Limb (tissue), 2 donors: ENCODE measurements around the gene C10orf95.

Source experiments
- DNase-seq, 2 donors: peaks; one replicate each; pipeline ENCODE4 v3.0.0-alpha.2; 2016; ENCODE audit errors: extremely low spot score in 2 of 2

The C10orf95 gene

GRCh38 chr10:102434394-102435132 lies 16.8 kb downstream of the C10orf95 start:
- no peak for DNase-seq

DNA sequence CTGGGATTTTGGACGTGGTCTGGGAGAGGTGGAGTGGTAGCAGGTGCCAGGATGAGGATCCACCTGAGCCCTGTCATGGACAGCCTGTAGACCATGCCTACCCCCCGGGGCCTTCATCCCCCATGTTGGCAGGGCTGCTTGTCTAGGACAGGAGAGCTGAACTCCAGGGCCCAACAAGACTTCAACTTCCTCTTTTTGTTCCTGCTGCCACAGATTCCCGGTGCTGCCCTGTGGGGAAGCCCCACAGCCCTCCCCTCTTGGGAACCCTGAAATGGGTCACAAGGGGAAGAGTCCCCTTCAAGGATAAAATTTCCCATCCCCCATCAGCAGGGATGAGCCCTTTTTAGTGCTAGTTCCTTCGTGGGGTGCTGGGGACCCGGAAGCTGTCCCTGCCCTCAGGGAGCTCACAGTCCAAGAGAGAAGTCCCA lies 17.7 kb downstream of the C10orf95 start:
- DNase-seq, result no peak

DNA sequence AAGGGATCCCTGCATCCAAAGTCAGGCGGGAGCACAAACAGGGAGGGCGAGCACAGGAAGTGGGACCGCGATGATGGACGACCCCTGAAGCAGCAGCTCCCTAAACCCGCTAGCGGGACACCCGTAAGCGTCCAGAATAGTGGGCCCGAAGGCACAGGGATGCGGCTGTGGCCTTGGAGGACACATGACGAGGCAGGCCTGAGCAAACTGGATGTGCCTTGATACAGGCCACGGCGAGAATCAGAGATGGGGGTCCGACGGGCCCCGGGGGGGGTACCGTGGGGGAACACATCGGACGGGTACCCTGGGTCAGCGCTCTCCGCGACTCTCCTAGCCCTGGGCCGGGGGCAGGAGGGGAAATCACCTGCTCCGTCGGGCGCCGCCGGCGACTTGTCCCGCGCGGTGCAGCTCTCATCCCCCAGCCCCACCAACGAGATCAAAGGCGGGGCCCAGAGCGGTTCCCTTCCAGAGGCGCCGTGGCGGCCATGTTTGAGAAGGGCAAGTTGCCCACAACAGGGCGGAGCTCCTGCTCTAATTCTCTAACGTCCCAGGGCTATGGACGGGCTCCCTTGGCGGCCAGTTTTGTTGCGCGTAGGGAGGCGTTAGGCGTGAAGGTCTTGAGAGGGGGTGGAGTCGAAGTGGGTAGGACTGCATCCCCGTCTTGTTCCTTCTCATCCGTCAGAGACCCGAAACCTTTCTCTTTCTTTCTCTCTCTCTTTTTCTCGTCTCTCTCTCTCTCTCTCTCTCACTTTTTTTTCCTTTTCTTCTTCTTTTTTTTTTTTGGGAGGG lies 19.0 kb downstream of the C10orf95 start, which contains the start of gene CUEDC2:
Gene CUEDC2 (minus strand): TSS at position 413 of the 789 bp plus-strand sequence. CDS start 7,386 bp downstream, outside the sequence.
- DNase-seq, result peak; percentile 95 to 98

DNA sequence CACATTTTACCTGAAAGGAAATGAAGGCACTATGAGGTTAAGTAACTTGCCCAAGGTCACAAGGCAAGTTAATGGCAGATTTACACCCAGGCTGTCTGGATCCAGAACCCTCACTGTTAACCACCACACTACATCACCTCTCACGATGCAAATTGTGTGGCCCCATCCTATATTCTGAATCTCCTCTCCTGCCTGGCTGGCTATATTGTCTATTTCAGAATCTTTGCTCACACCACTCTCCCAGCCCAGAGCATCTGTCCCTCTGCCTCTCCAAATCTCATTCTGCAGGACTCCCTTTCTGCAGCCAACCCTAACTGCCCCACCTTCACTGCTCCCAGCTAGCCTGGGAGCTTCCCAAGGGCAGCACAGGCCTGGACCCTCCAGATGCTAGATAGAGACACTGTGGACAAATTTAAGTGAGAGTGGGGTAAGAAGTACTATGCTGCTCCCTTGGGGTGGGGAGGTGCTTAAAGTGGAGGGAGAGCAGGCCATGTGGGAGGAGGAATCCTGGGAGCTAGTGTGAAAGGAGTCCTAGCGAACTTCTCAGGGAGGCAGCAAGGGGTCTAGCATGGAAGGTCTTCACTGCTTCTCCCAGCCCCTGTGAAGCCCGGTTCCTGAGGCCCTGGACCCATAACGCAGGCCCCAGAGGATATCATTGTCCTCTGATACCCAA lies 19.8 kb downstream of the C10orf95 start:
- no peak for DNase-seq

DNA sequence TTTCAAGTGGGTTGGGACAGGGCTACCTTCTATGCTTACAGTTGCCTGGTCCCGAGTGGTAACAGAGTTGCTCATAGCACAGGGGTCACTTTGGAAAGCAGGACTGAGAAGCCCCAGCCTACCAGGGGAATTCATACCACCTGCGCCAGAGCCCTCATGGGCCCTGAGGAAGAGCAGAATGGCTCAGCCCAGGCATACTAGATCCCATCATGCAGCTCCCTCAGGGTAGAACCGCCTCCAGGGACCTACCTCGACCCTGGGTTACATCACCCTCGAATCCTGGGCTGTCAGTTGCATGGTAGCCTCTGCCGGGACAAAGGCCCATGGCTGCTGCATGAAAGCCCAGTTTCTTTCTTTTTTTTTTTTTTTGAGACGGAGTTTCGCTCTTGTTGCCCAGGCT lies 21.9 kb downstream of the C10orf95 start:
- no peak for DNase-seq

- DNase-seq, result no peak
These were observed 24.5 kb downstream of the C10orf95 start for GRCh38 chr10:102426803-102427287.

DNA sequence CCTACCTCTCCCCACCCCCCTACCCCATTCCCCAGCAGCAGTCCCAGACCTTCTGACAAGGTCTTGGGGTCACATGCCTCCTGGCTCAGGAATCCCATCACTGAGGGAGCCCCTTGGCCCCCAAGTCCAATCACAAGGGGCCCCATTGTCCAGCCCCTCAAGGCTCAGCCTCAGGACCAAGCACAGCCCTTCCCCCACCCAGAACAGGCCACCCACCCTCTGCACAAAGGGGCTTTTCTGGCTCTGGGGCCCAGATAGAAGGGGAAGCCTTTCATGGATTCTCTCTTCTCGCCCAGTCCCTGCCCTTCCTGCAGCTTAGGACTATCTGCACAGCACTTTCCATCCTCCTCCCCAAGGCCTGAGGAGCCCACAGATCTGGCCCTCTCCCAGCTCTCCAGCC lies 25.9 kb downstream of the C10orf95 start:
- DNase-seq, result peak in 1 of 2 donors; percentile 40

GRCh38 chr10:102424916-102425315 lies 26.4 kb downstream of the C10orf95 start:
- DNase-seq, result peak in 1 of 2 donors; percentile 29

GRCh38 chr10:102424145-102424544 lies 27.2 kb downstream of the C10orf95 start:
- DNase-seq, result no peak

GRCh38 chr10:102423372-102423968 lies 27.9 kb downstream of the C10orf95 start:
- DNase-seq, result no peak

- DNase-seq, result peak in 1 of 2 donors; percentile 73
These were observed 28.7 kb downstream of the C10orf95 start for GRCh38 chr10:102422545-102423129.

DNA sequence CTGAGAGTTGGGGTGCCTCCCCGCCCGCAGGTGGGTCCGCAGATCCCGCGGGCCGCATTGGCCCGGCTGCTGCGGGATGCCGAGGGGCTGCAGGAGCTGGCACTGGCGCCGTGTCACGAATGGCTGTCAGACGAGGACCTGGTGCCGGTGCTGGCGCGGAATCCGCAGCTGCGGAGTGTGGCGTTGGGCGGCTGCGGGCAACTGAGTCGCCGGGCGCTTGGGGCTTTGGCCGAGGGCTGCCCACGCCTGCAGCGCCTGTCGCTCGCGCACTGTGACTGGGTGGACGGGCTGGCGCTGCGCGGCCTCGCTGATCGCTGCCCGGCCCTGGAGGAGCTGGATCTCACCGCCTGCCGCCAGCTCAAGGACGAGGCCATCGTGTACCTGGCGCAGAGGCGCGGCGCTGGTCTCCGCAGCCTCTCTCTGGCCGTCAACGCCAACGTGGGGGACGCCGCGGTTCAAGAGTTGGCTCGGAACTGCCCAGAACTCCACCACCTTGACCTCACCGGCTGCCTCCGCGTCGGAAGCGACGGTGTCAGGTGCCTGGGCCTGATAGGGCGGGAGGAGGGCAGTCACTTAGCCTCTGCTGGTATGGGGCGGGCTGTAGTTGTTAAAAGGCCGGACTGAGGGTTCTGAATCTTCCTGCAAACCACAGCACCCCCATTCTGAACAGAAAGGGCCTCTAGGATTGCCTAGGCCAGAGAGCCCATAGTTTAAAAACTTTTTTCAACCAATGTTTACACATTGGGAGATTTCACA lies 29.4 kb downstream of the C10orf95 start:
- DNase-seq, result peak in 1 of 2 donors; percentile 40

DNA sequence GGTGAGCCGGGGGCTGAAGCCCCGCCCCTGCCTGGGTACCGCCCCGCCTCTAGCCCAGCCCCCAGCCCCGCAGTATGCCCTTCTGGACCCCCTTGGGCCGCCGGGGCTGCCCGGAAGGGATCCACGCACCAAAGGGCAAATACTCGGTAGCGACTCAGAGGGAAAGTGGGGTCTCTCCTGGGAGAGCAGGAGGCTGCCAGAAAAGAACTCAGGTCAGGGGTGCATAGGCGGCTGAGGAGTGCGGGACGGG lies 29.9 kb downstream of the C10orf95 start:
- DNase-seq, result no peak

DNA sequence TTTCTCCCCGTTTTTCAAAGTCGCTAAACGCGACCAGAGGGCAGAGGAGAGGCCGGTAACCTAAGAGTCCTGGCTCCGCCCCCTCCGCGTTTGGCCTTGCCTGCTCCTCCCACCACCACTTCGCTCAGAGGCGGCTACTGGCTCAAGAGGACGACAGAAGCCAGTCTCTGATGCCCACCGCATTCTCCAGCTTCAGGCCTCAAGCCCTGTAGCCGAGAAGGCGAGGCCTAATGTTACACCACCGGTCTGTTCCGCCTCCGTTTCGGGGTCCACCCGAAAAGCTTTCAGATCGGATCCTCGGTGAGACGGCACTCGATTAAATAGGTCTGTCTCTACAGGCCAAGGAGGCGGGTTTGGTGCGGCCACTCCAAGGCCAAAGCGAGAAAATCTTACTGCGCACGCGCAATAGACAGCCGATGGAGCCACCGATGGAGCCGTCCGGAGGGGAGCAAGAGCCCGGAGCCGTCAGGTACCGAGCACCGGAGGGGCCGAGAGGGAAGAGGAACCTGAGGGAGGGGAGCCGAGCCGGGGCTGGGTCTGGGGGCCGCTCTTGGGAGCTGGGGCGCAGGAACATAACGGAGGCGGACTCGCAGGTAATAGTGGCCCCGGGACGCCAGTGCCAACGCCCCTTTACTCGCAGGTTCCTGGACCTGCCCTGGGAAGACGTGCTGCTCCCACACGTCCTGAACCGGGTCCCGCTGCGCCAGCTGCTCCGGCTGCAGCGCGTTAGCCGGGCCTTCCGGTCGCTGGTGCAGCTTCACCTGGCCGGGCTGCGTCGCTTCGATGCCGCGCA lies 30.4 kb downstream of the C10orf95 start, which contains the start of gene FBXL15:
Gene FBXL15 (plus strand): TSS at position 123 of the 793 bp plus-strand sequence. CDS start 294 bp downstream, at position 417.
- peak; percentile 96 to 97 for DNase-seq

GRCh38 chr10:102420181-102420713 lies 31.1 kb downstream of the C10orf95 start:
- DNase-seq, result no peak

DNA sequence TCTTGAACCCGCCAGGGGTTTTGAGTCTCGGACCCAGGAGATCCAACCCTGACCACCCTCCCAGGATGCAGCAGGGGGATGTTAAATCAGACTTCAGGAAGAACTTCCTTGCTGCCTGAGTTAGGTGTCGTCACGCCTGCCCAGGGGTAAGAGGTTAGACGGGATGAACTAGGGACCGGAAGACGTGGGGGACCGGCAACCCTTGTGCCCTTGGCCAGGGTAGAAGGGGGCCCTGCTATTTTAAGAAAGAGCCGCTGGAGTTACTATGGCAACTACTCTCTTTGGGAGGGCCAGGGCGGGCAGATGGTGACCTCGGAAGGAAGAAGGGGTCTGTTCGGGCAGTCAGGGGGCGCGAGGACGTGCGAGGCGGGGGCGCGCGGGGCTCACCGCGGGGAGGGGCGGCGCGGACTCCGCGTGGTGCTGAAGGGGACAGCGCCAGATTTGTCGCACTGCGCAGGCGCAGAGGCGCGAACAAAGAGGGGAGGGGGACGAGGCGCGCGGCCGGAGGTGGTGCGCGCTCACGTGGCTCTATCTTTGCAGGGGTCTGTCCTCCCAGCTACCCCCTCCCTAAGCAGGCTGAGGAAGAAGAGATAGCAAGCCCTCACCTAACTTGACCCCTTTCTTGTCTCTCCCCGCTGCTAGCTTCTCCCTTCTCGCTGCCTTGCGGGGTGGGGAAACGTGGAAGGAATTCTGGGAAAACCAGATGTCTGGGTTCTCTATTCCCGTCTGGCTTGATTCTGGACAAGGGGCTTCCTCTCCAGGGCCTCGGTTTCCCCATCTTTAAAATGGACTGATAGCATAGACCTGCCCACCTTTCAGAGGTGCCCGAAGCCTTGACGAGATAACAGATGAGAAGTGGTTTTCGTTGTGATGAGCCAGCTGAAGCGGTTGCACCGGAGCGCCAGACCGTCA lies 31.8 kb downstream of the C10orf95 start:
- peak in 1 of 2 donors; percentile 87 for DNase-seq

GRCh38 chr10:102418622-102419268 lies 32.6 kb downstream of the C10orf95 start, which contains the start of gene PSD:
TSS of gene PSD (minus strand) at chr10:102418785. CDS start at chr10:102417038, 1,747 bp downstream.
- DNase-seq, result peak in 1 of 2 donors; percentile 52

DNA sequence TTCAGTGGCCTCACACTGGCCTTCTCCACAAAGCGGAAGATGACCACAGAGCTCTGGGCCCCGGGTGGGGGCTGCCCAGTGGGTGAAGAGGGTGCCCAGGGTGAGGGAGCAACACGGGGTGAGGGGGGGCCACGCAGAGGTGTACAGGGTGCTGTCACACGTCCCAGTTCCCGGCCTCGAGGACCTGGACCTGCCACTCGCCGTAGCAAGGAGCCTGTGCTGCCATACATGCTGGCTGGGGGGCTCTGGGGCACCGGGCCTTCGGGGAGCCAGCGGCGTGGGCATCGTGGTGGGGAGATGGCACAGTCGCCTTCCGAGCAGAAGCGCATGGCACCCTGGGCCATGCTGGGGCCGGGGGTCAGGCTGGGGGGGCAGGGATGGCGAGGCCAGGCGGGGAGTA lies 34.6 kb downstream of the C10orf95 start:
- peak in 1 of 2 donors; percentile 23 for DNase-seq
